ENCODE measurements around the gene VEGFD.

Gene VEGFD

GRCh38 chrX:15299941-15300851 lies 84.0 kb downstream of the VEGFD start:
- no peak for DNase-seq
- H3K9me2 ChIP-seq (replicated peaks; ENCODE audit: insufficient read depth, low read length): no peaks in the 10 kb centered on the region
- no peak overlapping the region for H3K9ac ChIP-seq (ENCODE audit: low read length)
- TF ChIP-seq EZH2phosphoT487 (IDR thresholded peaks at IDR 0.05; ENCODE audit: low read length): no peak
- TF ChIP-seq CTCF (IDR thresholded peaks at IDR 0.05; ENCODE audit: low read length): peak; percentile 39
- H3K27me3 ChIP-seq (replicated peaks; ENCODE audit: insufficient read depth, low read length): no peaks in the 10 kb centered on the region
- no peak overlapping the region for H3K27ac ChIP-seq (ENCODE audit: low read length)
- H2AFZ ChIP-seq (ENCODE audit: low read length): no peak overlapping the region
- no peak overlapping the region for H3K4me2 ChIP-seq (ENCODE audit: low read depth, low read length)
- H3K4me1 ChIP-seq (ENCODE audit: low read length): no peaks in the 10 kb centered on the region
- no peaks in the 10 kb centered on the region for H3K9me3 ChIP-seq (replicated peaks; ENCODE audit: insufficient read depth, low read length)
- H3F3A ChIP-seq (ENCODE audit: insufficient read depth, low read length): no peaks in the 10 kb centered on the region
- no peak overlapping the region for H3K4me3 ChIP-seq (ENCODE audit: low read length)
- no peaks in the 10 kb centered on the region for H4K20me1 ChIP-seq (ENCODE audit: insufficient read depth, low read length)
- no peaks in the 10 kb centered on the region for H3K36me3 ChIP-seq (replicated peaks; ENCODE audit: insufficient read depth, low read length)
- no peaks in the 10 kb centered on the region for H3K79me2 ChIP-seq (ENCODE audit: low read length)

- no peak for DNase-seq
- Histone ChIP-seq H3K36me3 (replicated peaks; ENCODE audit: insufficient read depth, low read length) (no peaks in the 10 kb centered on the region), H3K9me2 (replicated peaks; ENCODE audit: insufficient read depth, low read length) (no peaks in the 10 kb centered on the region), H3K4me2 (ENCODE audit: low read depth, low read length) (no peak overlapping the region), H3K27me3 (replicated peaks; ENCODE audit: insufficient read depth, low read length) (no peaks in the 10 kb centered on the region), H3F3A (ENCODE audit: insufficient read depth, low read length) (no peaks in the 10 kb centered on the region), H3K27ac (ENCODE audit: low read length) (no peak overlapping the region), H3K79me2 (ENCODE audit: low read length) (no peaks in the 10 kb centered on the region), H4K20me1 (ENCODE audit: insufficient read depth, low read length) (no peaks in the 10 kb centered on the region), H3K9me3 (replicated peaks; ENCODE audit: insufficient read depth, low read length) (no peaks in the 10 kb centered on the region), H2AFZ (ENCODE audit: low read length) (no peak overlapping the region), H3K4me3 (ENCODE audit: low read length) (no peak overlapping the region), H3K4me1 (ENCODE audit: low read length) (no peaks in the 10 kb centered on the region), H3K9ac (ENCODE audit: low read length) (no peak overlapping the region)
- TF ChIP-seq CTCF (IDR thresholded peaks at IDR 0.05; ENCODE audit: low read length) (no peak), EZH2 (optimal IDR thresholded peaks at IDR 0.05; ENCODE audit: low read depth, low read length) (no peak), EZH2phosphoT487 (IDR thresholded peaks at IDR 0.05; ENCODE audit: low read length) (no peak)
Measured at GRCh38 chrX:15298780-15299179, 85.4 kb downstream of the VEGFD start.

GRCh38 chrX:15298201-15298600 lies 86.0 kb downstream of the VEGFD start:
- H3K4me2 ChIP-seq (ENCODE audit: low read depth, low read length): no peak overlapping the region
- no peak overlapping the region for H3K9ac ChIP-seq (ENCODE audit: low read length)
- no peaks in the 10 kb centered on the region for H3F3A ChIP-seq (ENCODE audit: insufficient read depth, low read length)
- no peaks in the 10 kb centered on the region for H3K9me2 ChIP-seq (replicated peaks; ENCODE audit: insufficient read depth, low read length)
- H3K4me1 ChIP-seq (ENCODE audit: low read length): no peaks in the 10 kb centered on the region
- no peaks in the 10 kb centered on the region for H3K27me3 ChIP-seq (replicated peaks; ENCODE audit: insufficient read depth, low read length)
- H3K79me2 ChIP-seq (ENCODE audit: low read length): no peaks in the 10 kb centered on the region
- no peak for DNase-seq
- no peak for TF ChIP-seq EZH2 (optimal IDR thresholded peaks at IDR 0.05; ENCODE audit: low read depth, low read length)
- no peak for TF ChIP-seq EZH2phosphoT487 (IDR thresholded peaks at IDR 0.05; ENCODE audit: low read length)
- no peak for TF ChIP-seq CTCF (IDR thresholded peaks at IDR 0.05; ENCODE audit: low read length)
- H3K9me3 ChIP-seq (replicated peaks; ENCODE audit: insufficient read depth, low read length): no peaks in the 10 kb centered on the region
- H2AFZ ChIP-seq (ENCODE audit: low read length): no peak overlapping the region
- no peak overlapping the region for H3K27ac ChIP-seq (ENCODE audit: low read length)
- H4K20me1 ChIP-seq (ENCODE audit: insufficient read depth, low read length): no peaks in the 10 kb centered on the region
- no peaks in the 10 kb centered on the region for H3K36me3 ChIP-seq (replicated peaks; ENCODE audit: insufficient read depth, low read length)
- no peak overlapping the region for H3K4me3 ChIP-seq (ENCODE audit: low read length)
